GM23338 (cell line): ENCODE data around the gene LRRN4CL.

Source experiments
- CTCF ChIP-seq, 2 experiments: fragments of 200-600 bp in 1 of 2; sonication (generic) in 1 of 2; conservative IDR thresholded peaks; 2 replicates each; pipeline versions ENCODE4 v1.5.1 to v1.6.1; 2016 to 2017; ENCODE audit warnings: antibody characterized with exemption in 2 of 2, low read depth in 2 of 2, mild to moderate bottlenecking in 2 of 2, moderate library complexity in 1 of 2
- EZH2 ChIP-seq: fragments of 200-600 bp; sonication (generic); IDR thresholded peaks from one replicate; pipeline ENCODE4 v1.8.0; 2017; ENCODE audit warnings: antibody characterized with exemption, mild to moderate bottlenecking, low read depth; ENCODE audit not compliant: unreplicated experiment
- JUNB ChIP-seq: IDR thresholded peaks from one replicate; pipeline ENCODE4 v1.6.1; 2016; ENCODE audit warnings: antibody characterized with exemption; ENCODE audit not compliant: unreplicated experiment
- POLR2AphosphoS5 ChIP-seq: IDR thresholded peaks from 2 replicates; pipeline ENCODE4 v1.6.1; 2016; ENCODE audit warnings: antibody characterized with exemption, low read depth
- REST ChIP-seq: IDR thresholded peaks from one replicate; pipeline ENCODE4 v1.6.1; 2018; ENCODE audit warnings: antibody characterized with exemption; ENCODE audit not compliant: unreplicated experiment
- ZNF462 ChIP-seq: fragments of 250-450 bp; sonication (Bioruptor Pico); IDR thresholded peaks from 2 replicates; pipeline ENCODE4 v1.5.0; 2020; ENCODE audit warnings: mild to moderate bottlenecking, moderate library complexity

- TF ChIP-seq CTCF (conservative IDR thresholded peaks at IDR 0.05; ENCODE audit: low read depth in 2 of 2) (peak; percentile 9 to 23; a peak in 2 of 4 replicates), EZH2 (no peak), POLR2AphosphoS5 (no peak), JUNB (no peak), ZNF462 (no peak), REST (no peak)
These were observed 32.7 kb upstream of the LRRN4CL start for GRCh38 chr11:62721994-62722393.
